Spleen (tissue), 11 donors: ENCODE data around the gene GUCY1A2. TPM values are rescaled to one million over a fixed set of nuclear protein-coding genes. Genes with fewer than 3 reads are reported as not detected.
A peak's percentile ranks its signal among the peaks of the same experiment; 100 is the strongest.

Source experiments
- DNase-seq: peaks from one replicate; pipeline ENCODE4 v3.0.0-alpha.2; 2020
- H3K27ac ChIP-seq, 8 donors: fragments of 200-600 bp; sonication (generic) in 7 of 8; 1 replicate in 4 of 8; 2 replicates in 4 of 8; pipeline versions ENCODE4 v1.5.0 to v1.8.0; 2016 to 2021; ENCODE audit warnings: inconsistent platforms in 4 of 8, mild to moderate bottlenecking in 4 of 8, moderate library complexity in 1 of 8
- H3K27me3 ChIP-seq, 7 donors: fragments of 200-600 bp; sonication (generic) in 6 of 7; replicated peaks in 1 of 7; 1 replicate in 4 of 7; 2 replicates in 3 of 7; pipeline versions ENCODE4 v1.5.0 to v1.8.0; 2016 to 2021; ENCODE audit warnings: inconsistent platforms in 3 of 7, mild to moderate bottlenecking in 1 of 7
- H3K36me3 ChIP-seq, 6 donors: fragments of 200-600 bp; sonication (generic) in 5 of 6; 1 replicate in 4 of 6; 2 replicates in 2 of 6; pipeline versions ENCODE4 v1.5.0 to v1.8.0; 2016 to 2021; ENCODE audit warnings: inconsistent platforms in 2 of 6
- H3K4me1 ChIP-seq, 6 donors: fragments of 200-600 bp; sonication (generic) in 5 of 6; 1 replicate in 3 of 6; 2 replicates in 3 of 6; pipeline versions ENCODE4 v1.5.0 to v1.8.0; 2016 to 2021; ENCODE audit warnings: inconsistent platforms in 3 of 6
- H3K4me3 ChIP-seq, 8 donors: fragments of 200-600 bp; sonication (generic) in 7 of 8; 1 replicate in 4 of 8; 2 replicates in 4 of 8; pipeline versions ENCODE4 v1.5.0 to v1.8.0; 2016 to 2021; ENCODE audit warnings: inconsistent platforms in 4 of 8, mild to moderate bottlenecking in 4 of 8, moderate library complexity in 2 of 8
- H3K9me3 ChIP-seq, 8 donors: fragments of 200-600 bp; sonication (generic) in 7 of 8; 1 replicate in 4 of 8; 2 replicates in 4 of 8; pipeline versions ENCODE4 v1.5.0 to v1.8.0; 2016 to 2021; ENCODE audit warnings: inconsistent platforms in 4 of 8
- POLR2A ChIP-seq, 3 donors: fragments of 450-650 bp; IDR thresholded peaks; one replicate each; pipeline ENCODE4 v1.5.1; 2017; ENCODE audit warnings: antibody characterized with exemption in 3 of 3, mild to moderate bottlenecking in 1 of 3
- POLR2AphosphoS5 ChIP-seq, 3 donors: sonication (generic); formaldehyde crosslinking; IDR thresholded peaks; one replicate each; pipeline ENCODE4 v1.5.1; 2017; ENCODE audit warnings: antibody characterized with exemption in 3 of 3
- WGBS, 5 donors: extraction: QIAGEN DNeasy Blood & Tissue Kit in 3 of 5; methylation state at CpG; one replicate each; pipeline versions ENCODE4 v1.1.5 to v1.1.7; 2013 to 2018; 5-methylcytosine and 5-hydroxymethylcytosine counted together
- intact Hi-C: fragments of 100-400 bp; cut with DNase I; formaldehyde crosslinking; loops from one replicate; pipeline ENCODE4 v1.15.0; 2023; ENCODE audit warnings: low total_unique reads
- polyA plus RNA-seq, 3 donors: library from polyadenylated mRNA; stranded (reverse); fragments of 200-250 nt; gene quantifications; one replicate each; pipeline ENCODE4 v1.2.1, GENCODE V29; 2013
- total RNA-seq, 7 donors: library from RNA; depleted of rRNA in 3 of 7; stranded (reverse); fragments of >200 nt in 3 of 7; fragmentation: NEBNext Ultra II Directional in 4 of 7; extraction: Animal tissue kit (Norgen Biotek cat#: 25700) in 4 of 7; gene quantifications; one replicate each; pipeline versions ENCODE4 v1.1.0 to v1.2.1, GENCODE V29; 2016 to 2021
- TF ChIP-seq, protein P1 (sequence below), 11 experiments: fragments of 200-600 bp in 7 of 11; fragments of 450-650 bp in 4 of 11; sonication (generic) in 4 of 11; IDR thresholded peaks in 8 of 11; conservative IDR thresholded peaks in 3 of 11; 1 replicate in 7 of 11; 2 replicates in 4 of 11; pipeline versions ENCODE4 v1.4.0 to v1.8.0; 2016 to 2021; ENCODE audit warnings: antibody characterized with exemption in 11 of 11, inconsistent platforms in 4 of 11, mild to moderate bottlenecking in 1 of 11
- donor health status: healthy with polysubstance abuse.
- donor health status: DM: no; HTN: no; CAD: no; lungs with moderate emphysema.
- donor health status: DM: no; HTN: no; CAD: no.
- donor health status: Bipolar disorder and iron deficiency.
- donor health status: healthy.
- donor health status: DM: no; HTN: no; CAD: no.
- donor health status: DM: yes; HTN: yes; CAD: no.

Gene GUCY1A2
- total and polyA plus RNA-seq, 10 donors = 0.32 to 64.0 (median 17.6) TPM

DNA sequence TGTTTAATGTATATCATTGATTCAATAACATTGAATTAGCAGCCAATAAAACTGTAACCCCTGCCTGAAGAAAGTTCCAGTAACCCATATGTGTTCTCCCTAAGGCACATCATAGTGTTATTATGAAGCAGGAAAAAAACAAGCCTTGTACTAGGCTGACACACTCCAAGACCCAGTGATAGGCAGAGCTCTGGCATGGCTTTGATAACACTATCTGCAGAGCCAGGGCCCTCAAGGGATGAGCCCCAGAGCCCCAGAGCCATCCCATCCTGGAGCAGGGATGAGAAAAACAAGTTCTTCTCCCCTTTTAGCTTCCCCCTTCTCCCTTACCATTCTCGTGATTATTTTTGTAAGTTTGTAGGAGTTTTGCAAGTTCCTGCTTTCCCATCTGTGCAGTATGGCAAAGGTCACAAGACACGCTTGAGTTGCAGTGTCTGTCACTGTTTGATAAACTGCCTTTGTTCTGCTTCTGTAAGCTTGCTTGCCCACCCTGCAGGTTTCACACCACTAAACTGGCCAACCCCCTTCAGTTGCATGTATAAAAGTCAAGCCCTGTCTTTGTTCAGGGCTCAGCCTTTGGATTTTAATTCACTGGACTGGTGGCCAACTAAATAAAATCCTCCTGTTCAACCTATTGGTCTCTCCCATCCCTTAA is 22.3 kb upstream of the GUCY1A2 start:
- 35 to 49% (median 45%) methylated on average over 2 of the region's 2 CpGs for WGBS, 5 donors
- Histone ChIP-seq H3K27ac (no peak overlapping the region), H3K4me1 (no peaks in the 10 kb centered on the region), H3K9me3 (peaks cover 0 to 13% (median 1%) of the 10 kb centered on the region in 8 donors), H3K4me3 (no peak overlapping the region), H3K27me3 (no peaks in the 10 kb centered on the region), H3K36me3 (no peaks in the 10 kb centered on the region)
- DNase-seq = no peak
- TF ChIP-seq POLR2AphosphoS5 (IDR thresholded peaks at IDR 0.05) (no peak), POLR2A (IDR thresholded peaks at IDR 0.05) (no peak)
- TF ChIP-seq, protein P1, sequence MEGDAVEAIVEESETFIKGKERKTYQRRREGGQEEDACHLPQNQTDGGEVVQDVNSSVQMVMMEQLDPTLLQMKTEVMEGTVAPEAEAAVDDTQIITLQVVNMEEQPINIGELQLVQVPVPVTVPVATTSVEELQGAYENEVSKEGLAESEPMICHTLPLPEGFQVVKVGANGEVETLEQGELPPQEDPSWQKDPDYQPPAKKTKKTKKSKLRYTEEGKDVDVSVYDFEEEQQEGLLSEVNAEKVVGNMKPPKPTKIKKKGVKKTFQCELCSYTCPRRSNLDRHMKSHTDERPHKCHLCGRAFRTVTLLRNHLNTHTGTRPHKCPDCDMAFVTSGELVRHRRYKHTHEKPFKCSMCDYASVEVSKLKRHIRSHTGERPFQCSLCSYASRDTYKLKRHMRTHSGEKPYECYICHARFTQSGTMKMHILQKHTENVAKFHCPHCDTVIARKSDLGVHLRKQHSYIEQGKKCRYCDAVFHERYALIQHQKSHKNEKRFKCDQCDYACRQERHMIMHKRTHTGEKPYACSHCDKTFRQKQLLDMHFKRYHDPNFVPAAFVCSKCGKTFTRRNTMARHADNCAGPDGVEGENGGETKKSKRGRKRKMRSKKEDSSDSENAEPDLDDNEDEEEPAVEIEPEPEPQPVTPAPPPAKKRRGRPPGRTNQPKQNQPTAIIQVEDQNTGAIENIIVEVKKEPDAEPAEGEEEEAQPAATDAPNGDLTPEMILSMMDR (IDR thresholded peaks at IDR 0.05 in 8 of 11, conservative IDR thresholded peaks at IDR 0.05 in 3 of 11) = no peak
- intact Hi-C loops = no loop called here

DNA sequence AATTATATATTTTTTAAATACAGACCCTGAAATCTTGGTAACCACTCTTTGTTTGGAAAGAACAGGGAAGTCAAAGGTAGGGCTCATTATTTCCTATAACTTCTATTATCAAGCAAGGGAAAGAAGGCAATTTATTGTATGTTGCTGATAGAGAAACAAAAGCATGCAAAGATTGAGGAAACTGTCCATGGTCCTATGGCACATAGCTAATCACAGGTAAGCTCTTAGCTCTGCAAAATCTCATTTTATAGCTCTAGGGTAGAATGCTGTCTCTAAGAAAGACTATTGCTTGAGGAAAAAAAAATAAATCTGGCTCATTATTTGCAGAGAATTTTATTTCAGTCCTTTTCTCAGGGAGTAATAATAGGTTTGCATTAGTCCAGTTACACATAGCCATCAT is 7.4 kb upstream of the GUCY1A2 start:
- Histone ChIP-seq H3K4me1 (no peaks in the 10 kb centered on the region), H3K36me3 (no peaks in the 10 kb centered on the region), H3K27me3 (peaks cover 0 to 7% (median 0%) of the 10 kb centered on the region in 7 donors), H3K27ac (no peak overlapping the region), H3K9me3 (no peaks in the 10 kb centered on the region), H3K4me3 (no peak overlapping the region)
- TF ChIP-seq POLR2A (IDR thresholded peaks at IDR 0.05) (no peak), POLR2AphosphoS5 (IDR thresholded peaks at IDR 0.05) (no peak)
- TF ChIP-seq, protein P1 (IDR thresholded peaks at IDR 0.05 in 8 of 11, conservative IDR thresholded peaks at IDR 0.05 in 3 of 11) = no peak
- intact Hi-C loops = no loop called here
- no peak for DNase-seq

DNA sequence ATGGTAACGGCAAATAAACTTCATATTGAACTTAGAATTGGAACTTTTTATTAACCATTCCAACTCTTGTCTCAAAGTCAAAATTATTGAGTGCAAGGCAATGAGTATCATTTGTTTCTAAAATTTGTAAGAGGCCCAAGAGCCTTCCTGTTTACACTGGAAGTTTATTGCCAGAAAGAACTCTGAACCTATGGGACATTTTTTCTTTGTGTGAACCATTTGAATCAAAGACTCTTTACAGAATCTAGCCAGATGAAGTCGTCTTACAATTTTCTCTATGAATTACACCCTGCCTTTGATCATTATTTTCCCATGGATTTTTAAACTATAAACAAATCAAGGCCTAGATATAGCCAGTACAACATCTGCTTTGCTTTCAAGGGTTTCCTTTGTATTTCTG is 2.3 kb upstream of the GUCY1A2 start:
- Histone ChIP-seq H3K9me3 (no peaks in the 10 kb centered on the region), H3K36me3 (no peaks in the 10 kb centered on the region), H3K27me3 (peaks cover 0 to 52% (median 24%) of the 10 kb centered on the region in 7 donors), H3K4me1 (peaks cover 0 to 25% (median 12%) of the 10 kb centered on the region in 6 donors), H3K27ac (no peak overlapping the region), H3K4me3 (no peak overlapping the region)
- intact Hi-C loops = no loop called here
- 75 to 85% (median 82%) methylated on average over 2 of the region's 2 CpGs for WGBS, 5 donors
- no peak for TF ChIP-seq POLR2AphosphoS5 (IDR thresholded peaks at IDR 0.05)
- TF ChIP-seq, protein P1 (IDR thresholded peaks at IDR 0.05 in 8 of 11, conservative IDR thresholded peaks at IDR 0.05 in 3 of 11) = no peak
- no peak for TF ChIP-seq POLR2A (IDR thresholded peaks at IDR 0.05)
- DNase-seq = no peak

DNA sequence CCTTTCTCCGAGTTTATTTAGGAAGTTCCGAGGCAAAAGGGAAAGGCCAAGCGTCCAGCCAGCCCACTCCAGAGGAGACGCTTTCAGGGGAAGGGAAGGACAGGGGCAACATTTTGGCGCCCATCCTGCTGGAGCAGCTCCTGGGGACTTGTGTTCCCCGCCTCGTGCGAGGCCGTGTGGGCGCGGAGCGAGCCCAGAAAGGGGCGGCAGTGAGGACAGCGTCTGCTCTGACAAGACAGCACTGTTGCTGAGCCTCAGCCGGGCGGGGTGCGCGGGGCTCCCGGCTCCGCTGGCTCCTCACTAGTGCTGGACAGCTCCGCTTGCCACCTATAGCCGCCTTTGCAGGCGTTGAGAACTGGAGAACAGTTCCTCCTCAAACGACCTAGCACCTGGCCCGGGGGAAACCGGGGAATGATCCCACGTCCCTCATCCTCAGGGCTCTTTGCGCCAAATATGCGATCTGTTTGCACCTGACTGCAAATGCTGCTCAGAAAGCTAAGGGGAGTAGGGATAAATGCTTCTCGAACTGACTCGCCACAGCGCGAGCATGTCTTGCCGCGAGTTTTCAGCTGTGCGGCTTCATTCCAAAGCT is 722 bp upstream of the GUCY1A2 start:
- WGBS, 5 donors = 4 to 16% (median 6%) methylated on average over 13 to 36 of the region's 36 CpGs
- H3K27me3 ChIP-seq = peaks cover 0 to 55% (median 25%) of the 10 kb centered on the region in 7 donors
- H3K36me3 ChIP-seq = no peaks in the 10 kb centered on the region
- H3K27ac ChIP-seq = peak overlapping the region in 4 of 8 donors; percentile 5 to 75 (median 54)
- peak overlapping the region in 7 of 8 donors; percentile 14 to 67 (median 38) for H3K4me3 ChIP-seq
- TF ChIP-seq POLR2A (IDR thresholded peaks at IDR 0.05) = no peak
- TF ChIP-seq POLR2AphosphoS5 (IDR thresholded peaks at IDR 0.05) = peak in 2 of 3 donors; percentile 32 to 53
- TF ChIP-seq, protein P1 (IDR thresholded peaks at IDR 0.05 in 8 of 11, conservative IDR thresholded peaks at IDR 0.05 in 3 of 11) = no peak
- intact Hi-C loops = no loop called here
- peak; percentile 78 for DNase-seq
- no peaks in the 10 kb centered on the region for H3K9me3 ChIP-seq
- peaks cover 0 to 25% (median 12%) of the 10 kb centered on the region in 6 donors for H3K4me1 ChIP-seq
